SK-N-MC (cell line): ENCODE results near the gene PRKN.

Experiments used
- DNase-seq: peaks from one replicate; pipeline ENCODE4 v3.0.0-alpha.2; 2011; ENCODE audit warnings: low read depth, low spot score
- H3K27ac ChIP-seq: fragments of 200-600 bp; sonication (generic); 2 replicates; pipeline ENCODE4 v1.5.1; 2016; ENCODE audit warnings: mixed run types
- H3K36me3 ChIP-seq: fragments of 200-600 bp; sonication (generic); 2 replicates; pipeline ENCODE4 v1.6.1; 2017; ENCODE audit warnings: antibody characterized with exemption, low read length, mixed read lengths; ENCODE audit not compliant: insufficient read depth
- H3K4me3 ChIP-seq: fragments of 200-600 bp; sonication (generic); 2 replicates; pipeline ENCODE4 v1.5.1; 2016
- H3K9ac ChIP-seq: fragments of 200-600 bp; sonication (generic); 2 replicates; pipeline ENCODE4 v1.8.0; 2017; ENCODE audit warnings: mixed run types, mixed read lengths; ENCODE audit not compliant: insufficient read length
- H3K9me3 ChIP-seq: fragments of 200-600 bp; sonication (generic); 2 replicates; pipeline ENCODE4 v1.6.1; 2017; ENCODE audit warnings: low read depth, mild to moderate bottlenecking, antibody characterized with exemption, low read length, moderate library complexity, mixed read lengths
- EZH2 ChIP-seq: fragments of 200-600 bp; sonication (generic); IDR thresholded peaks from one replicate; pipeline ENCODE4 v1.6.1; 2017; ENCODE audit warnings: antibody characterized with exemption
- FOXP2 ChIP-seq: optimal IDR thresholded peaks from 2 replicates; pipeline ENCODE3; 2011; ENCODE audit warnings: mild to moderate bottlenecking, moderate library complexity; ENCODE audit not compliant: insufficient read depth; ENCODE audit errors: extremely low read length, control extremely low read depth
- POLR2AphosphoS5 ChIP-seq: IDR thresholded peaks from 2 replicates; pipeline ENCODE4 v1.6.1; 2012; ENCODE audit warnings: mild to moderate bottlenecking, low read depth, low read length, borderline replicate concordance

Gene PRKN

GRCh38 chr6:162379757-162380409 is 347.7 kb downstream of the PRKN start:
- H3K36me3 ChIP-seq = no peaks in the 10 kb centered on the region
- no peak overlapping the region for H3K4me3 ChIP-seq
- no peak overlapping the region for H3K27ac ChIP-seq
- H3K9ac ChIP-seq = no peak overlapping the region
- no peak for TF ChIP-seq POLR2AphosphoS5
- TF ChIP-seq FOXP2 = no peak
- no peak for TF ChIP-seq EZH2
- no peaks in the 10 kb centered on the region for H3K9me3 ChIP-seq
- no peak for DNase-seq

GRCh38 chr6:162377735-162378134 is 349.8 kb downstream of the PRKN start:
- Histone ChIP-seq H3K4me3 (no peak overlapping the region), H3K9me3 (no peaks in the 10 kb centered on the region), H3K27ac (no peak overlapping the region), H3K36me3 (no peaks in the 10 kb centered on the region), H3K9ac (no peak overlapping the region)
- TF ChIP-seq POLR2AphosphoS5 (no peak), EZH2 (no peak), FOXP2 (no peak)
- DNase-seq = no peak

DNA sequence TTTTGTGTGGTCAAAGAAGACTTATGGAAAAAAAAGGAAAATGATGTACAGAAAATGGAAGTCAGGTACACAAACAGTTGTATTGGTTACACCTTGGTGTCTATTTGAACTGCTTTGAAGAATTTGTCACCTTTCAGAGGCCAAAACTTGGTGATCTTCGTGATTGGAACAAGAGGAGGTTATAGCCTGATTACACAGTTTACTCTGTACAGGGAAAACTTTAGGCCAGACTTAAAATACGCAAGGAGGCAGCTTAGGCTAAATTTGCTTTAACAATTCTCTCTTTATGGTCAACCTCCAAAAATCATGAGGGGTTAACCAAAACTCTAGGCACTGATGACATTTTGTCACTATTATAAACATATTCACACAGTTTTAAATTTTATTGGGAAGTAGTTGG is 353.7 kb downstream of the PRKN start:
- no peak for DNase-seq
- H3K4me3 ChIP-seq = no peak overlapping the region
- no peaks in the 10 kb centered on the region for H3K36me3 ChIP-seq
- H3K27ac ChIP-seq = no peak overlapping the region
- TF ChIP-seq FOXP2 (no peak), EZH2 (no peak), POLR2AphosphoS5 (no peak)
- no peaks in the 10 kb centered on the region for H3K9me3 ChIP-seq
- no peak overlapping the region for H3K9ac ChIP-seq

- TF ChIP-seq EZH2 (no peak), POLR2AphosphoS5 (no peak), FOXP2 (no peak)
- Histone ChIP-seq H3K9ac (no peak overlapping the region), H3K9me3 (no peaks in the 10 kb centered on the region), H3K4me3 (no peak overlapping the region), H3K36me3 (no peaks in the 10 kb centered on the region), H3K27ac (no peak overlapping the region)
- DNase-seq = no peak
These were observed 354.4 kb downstream of the PRKN start for GRCh38 chr6:162373192-162373591.

DNA sequence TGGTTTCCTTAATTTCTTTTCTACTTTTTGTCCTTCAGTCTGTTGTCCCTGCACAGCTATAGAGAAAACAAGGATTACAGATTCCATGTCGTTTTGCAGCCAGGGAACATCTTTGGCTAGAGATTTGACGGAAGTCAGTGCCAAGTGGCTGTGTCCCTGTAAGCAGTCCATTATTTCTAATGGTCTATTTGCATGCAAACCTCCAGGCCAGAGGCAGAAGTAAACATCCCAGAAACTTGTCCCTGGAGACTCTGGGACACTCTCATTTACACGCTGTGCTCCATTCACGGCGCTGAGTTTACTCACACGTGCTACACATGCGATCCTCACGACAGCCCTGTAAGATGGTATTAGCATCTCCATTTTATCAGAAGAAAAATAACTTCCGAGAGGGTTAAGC is 355.5 kb downstream of the PRKN start:
- TF ChIP-seq POLR2AphosphoS5 (no peak), EZH2 (no peak), FOXP2 (no peak)
- Histone ChIP-seq H3K36me3 (no peaks in the 10 kb centered on the region), H3K27ac (no peak overlapping the region), H3K4me3 (no peak overlapping the region), H3K9me3 (no peaks in the 10 kb centered on the region), H3K9ac (no peak overlapping the region)
- DNase-seq = no peak

DNA sequence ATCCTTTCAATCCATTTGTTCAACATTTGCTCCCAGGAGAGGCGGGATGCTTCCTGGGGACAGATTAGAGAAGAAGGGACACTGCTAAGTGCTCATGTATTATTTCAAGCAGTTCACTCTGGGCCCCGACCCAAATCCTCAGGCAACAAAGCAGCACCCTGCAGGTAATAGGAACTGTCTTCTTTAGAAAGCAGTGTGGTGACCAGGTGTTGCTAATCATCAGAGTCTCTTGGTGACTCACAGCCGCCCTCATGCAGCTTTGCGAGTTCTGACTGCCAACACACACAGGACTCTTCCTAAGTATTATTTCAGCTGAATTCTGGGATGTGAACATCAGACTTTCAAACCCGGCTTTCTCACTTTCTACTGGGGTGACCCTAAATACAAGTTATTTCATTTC is 356.4 kb downstream of the PRKN start:
- DNase-seq = no peak
- TF ChIP-seq EZH2 = no peak
- no peak for TF ChIP-seq POLR2AphosphoS5
- TF ChIP-seq FOXP2 = no peak
- H3K9ac ChIP-seq = no peak overlapping the region
- no peaks in the 10 kb centered on the region for H3K36me3 ChIP-seq
- H3K9me3 ChIP-seq = no peaks in the 10 kb centered on the region
- H3K4me3 ChIP-seq = no peak overlapping the region
- no peak overlapping the region for H3K27ac ChIP-seq

DNA sequence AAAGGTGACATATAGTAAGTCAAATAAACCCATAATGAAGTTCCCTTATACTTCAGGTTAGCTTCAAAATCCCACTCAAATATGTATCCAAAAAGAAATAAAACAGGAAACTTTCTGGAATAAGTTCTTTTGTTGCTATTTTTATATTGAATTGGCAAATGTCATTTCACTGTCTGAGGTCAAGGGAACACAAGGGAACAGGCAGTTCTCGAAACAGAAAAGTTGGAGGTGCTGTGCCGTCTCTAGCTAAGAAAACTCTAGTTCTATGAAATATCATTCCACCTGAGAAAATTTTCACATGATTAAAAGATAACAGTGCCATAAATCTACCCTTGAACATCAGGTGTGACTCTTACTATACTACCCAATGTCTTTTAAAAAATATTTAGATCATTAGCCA is 358.5 kb downstream of the PRKN start:
- H3K4me3 ChIP-seq = no peak overlapping the region
- no peak overlapping the region for H3K9ac ChIP-seq
- no peaks in the 10 kb centered on the region for H3K9me3 ChIP-seq
- no peak for DNase-seq
- TF ChIP-seq POLR2AphosphoS5 (no peak), EZH2 (no peak), FOXP2 (no peak)
- no peak overlapping the region for H3K27ac ChIP-seq
- H3K36me3 ChIP-seq = no peaks in the 10 kb centered on the region

DNA sequence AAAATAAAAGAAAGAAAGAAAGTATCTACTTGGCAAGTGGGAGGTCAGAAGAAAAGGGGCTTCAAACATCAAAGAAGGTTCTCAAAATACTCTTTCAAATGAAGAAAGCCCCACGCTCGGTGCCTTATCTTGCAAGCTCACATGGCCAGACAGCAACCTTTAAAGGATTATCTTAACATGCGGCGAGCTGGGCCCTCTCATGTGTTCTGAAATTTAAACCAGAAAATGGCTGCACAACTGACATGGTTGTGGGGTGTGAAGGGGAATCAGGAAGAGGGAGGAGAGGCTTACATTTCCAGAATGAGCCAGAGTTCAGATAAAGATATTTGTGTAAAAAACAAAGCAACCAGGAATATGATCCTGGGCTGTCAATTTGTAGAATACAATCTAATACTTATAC is 363.1 kb downstream of the PRKN start:
- Histone ChIP-seq H3K27ac (no peak overlapping the region), H3K36me3 (no peaks in the 10 kb centered on the region), H3K9me3 (no peaks in the 10 kb centered on the region), H3K9ac (no peak overlapping the region), H3K4me3 (no peak overlapping the region)
- TF ChIP-seq FOXP2 = no peak
- DNase-seq = no peak

DNA sequence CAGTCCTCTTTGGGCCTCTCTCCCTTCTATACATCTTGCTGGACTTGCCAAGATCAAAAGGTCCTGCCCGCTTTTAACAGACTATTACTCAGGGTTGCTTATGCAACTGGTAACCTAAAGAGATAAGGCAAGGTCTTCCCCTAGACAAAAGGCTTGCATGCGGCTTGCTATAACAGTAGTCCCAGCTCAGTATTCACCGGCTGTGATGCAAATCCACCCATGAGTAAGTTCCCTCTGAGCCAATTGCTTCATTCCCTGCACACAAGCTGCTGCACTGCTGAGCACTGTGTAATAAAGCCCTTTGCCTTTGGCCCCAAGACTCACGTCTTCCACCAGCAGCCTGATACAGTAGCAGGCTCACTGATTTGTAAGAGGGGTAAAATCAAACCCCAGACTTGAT is 363.8 kb downstream of the PRKN start:
- no peak overlapping the region for H3K9ac ChIP-seq
- TF ChIP-seq EZH2 (no peak), FOXP2 (no peak), POLR2AphosphoS5 (no peak)
- DNase-seq = no peak
- no peak overlapping the region for H3K4me3 ChIP-seq
- no peaks in the 10 kb centered on the region for H3K36me3 ChIP-seq
- no peak overlapping the region for H3K27ac ChIP-seq
- H3K9me3 ChIP-seq = no peaks in the 10 kb centered on the region
